ENCODE data around the gene MAP3K4.

Gene MAP3K4

DNA sequence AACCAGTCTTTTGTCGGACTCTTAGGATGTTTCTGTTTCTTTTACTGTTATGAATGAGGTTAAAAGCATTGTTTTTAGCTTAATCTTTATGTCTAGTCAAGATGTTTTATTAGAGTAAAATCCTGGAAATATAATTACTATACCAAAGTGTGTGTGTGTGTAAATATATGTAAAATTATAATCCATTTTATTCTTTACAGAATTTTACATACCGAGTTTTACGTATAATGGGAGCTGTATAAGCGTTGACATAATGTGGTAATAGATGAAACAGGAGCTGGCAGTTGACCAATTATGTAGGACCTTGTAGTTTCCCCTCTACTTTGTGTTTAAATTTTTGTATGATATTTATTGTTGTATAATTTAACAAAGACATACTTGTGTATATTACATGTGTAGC is 16.7 kb downstream of the MAP3K4 start:
- DNase-seq: no peak

DNA sequence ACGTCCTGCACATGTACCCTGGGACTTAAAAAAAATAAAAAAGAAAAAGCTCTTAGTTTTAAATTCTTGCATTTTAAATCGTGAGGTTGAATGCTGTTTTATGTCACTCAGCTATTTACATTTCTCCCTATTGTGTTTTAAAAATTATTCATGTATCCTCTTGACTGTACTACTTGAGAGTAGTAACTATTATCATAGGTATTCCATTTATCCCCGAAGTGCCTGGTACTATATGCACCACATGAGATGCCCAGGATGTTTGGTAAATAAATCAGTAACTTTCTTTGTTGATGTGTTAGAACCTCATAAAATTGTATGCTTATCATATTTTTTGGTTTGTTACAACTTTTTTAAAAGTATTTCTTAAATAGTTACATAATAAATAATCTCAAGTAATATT is 18.4 kb downstream of the MAP3K4 start:
- no peak for DNase-seq

DNA sequence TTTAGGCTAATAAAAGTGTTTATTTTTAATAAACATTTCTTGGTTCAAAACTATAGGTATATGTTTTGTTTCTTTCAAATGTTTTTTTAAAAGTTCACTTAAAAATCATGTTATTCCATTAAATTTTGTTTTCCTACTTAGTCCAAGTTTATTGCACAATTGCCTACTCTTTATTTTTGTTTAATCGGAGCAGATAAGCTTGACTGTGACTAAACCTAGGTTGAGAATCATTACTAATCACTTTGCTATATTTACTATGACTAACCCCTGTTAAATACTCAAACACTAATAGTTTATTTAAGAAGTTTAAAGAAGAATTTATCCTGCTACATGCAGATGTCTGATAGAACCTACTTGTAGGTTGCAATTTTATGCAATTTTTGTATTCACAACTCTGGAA is 18.8 kb downstream of the MAP3K4 start:
- no peak for DNase-seq

DNA sequence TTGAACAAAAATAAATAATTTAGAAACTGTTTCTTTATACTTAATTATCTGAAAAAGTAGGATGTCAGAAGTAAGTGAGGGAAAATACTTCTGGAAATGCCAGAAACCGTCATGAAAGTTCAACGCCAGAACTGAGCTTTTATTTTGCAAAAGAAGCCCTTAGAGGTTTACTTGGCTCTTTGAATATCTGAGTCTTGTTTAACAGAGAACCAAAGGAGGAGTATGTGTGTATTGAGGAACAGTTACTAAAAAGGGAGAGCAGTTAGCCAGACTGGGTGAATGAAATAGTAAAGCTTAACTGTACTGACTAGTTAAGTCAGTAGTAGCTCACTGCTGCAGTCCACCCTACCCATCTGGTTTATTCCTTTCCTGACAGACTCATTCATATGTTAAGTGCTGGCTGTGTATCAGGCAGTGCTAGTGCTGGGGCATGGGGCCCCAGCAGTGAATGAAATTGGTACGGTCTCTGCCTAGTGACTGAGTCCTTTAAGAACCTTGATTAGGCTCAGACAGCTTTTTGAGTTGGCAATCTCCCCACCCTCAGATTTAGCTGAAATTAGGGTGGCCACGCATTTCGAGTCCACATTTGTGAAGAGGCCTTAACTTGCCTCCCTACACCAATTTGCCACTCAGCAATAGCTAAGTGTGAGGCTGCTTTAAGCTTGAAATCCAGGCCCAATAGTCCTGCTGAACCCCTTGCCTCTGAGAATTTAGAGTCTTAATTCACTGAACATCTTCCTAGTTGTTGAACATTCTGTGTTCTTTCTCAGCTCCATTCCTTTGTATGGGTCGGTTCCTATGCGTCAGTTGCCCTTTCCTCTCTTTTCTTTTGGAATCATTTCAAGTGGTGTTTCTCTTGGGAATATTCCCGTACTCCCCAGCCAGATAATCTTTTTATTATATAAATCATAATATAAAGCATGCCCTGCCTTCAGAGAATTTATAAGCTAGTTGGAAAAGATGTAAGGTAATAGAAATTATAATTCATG is 20.2 kb downstream of the MAP3K4 start:
- DNase-seq: no peak

DNA sequence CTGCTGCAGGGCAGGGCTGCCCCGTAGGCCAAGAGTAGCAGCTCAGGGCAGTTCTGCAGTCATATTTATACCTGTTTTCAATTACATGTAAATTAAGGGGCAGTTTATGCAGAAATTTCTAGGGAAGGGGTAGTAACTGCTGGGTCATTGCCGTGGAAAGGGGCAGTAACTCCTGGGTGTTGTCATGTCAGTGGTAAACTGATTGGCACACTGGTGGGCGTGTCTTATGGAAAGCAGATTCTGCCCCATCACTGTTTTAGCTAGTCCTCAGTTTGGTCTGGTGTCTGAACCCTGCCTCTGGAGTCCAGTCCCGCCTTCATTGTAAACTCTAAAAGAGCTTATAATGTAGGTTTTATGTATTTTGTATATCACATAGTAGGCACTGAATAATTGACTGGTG is 22.1 kb downstream of the MAP3K4 start:
- peak in 1 of 2 donors; percentile 1 for DNase-seq

DNA sequence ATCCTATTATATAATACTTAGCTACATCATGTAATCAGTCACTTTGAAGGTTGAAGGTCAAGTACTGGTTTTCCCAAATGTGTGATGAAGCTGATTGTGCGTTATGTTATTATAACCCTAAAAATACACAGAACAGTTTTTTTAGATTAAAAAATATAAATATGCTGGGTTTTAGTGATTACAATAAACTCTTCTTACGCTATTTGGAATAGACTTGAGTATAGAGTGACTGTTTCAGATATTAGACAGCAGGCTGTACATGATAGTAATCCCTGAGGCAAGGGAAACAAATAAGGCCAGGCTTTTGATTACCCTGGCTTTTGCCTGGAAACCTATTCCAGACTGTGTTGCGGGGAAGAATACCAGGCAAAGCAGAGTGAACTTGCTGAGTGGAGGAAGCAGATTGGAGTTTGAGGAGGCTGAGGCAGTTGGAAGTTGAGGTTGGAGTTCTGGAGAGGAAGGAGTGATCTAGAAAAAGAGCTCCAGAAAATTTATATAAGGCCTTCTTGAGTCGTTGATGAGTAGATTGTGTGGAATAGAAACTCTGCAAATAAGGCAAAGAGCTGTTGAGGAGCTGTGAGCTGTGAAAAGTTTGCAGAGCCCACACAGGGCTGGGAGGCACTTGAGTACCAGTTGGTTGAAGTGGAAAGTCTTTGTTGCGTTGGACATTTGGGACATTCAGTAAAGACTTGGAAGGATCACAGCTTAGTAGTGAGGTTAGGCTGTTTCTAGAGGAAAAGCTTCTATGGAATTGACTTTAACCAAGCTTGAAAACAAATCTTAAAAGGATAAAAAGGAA is 26.4 kb downstream of the MAP3K4 start:
- DNase-seq: no peak

DNA sequence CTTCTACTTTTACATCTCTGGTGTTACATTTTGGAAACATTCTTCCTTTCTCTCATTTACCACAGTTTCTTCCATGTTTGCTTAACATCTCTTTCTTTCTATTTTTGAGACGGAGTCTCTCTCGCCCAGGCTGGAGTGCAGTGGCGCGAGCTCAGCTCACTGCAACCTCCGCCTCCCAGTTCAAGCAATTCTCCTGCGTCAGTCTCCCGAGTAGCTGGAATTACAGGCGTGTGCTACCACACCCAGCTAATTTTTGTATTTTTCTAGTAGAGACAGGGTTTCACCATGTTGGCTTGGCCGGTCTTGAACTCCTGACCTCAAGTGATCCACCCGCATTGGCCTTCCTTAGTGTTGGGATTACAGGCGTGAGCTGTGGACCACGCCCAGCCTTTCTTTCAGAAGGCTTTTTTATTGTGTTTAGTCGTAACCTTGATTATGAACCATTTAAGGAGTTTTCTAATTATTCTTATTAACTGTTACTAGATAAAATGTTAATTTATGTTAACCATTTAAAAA is 27.8 kb downstream of the MAP3K4 start:
- DNase-seq: no peak

DNA sequence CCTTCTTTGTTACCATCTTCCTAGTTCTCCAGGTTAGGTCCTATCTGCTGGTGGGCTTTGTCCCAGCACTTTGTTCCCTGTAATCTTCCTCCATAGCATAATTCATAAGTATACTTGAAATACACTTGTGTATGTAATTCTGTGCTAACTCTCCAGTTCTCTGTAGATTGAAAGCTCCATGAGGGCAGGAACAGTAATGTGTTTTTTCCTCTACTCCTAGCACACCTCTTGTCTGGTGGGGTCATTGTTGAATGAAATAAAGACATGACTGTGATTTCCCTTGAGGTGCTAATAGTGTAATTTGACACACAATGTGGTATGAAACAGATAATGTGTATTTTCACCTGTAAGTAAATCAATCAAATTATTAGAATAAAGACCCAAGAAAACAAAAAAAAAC is 30.0 kb downstream of the MAP3K4 start:
- DNase-seq: no peak

DNA sequence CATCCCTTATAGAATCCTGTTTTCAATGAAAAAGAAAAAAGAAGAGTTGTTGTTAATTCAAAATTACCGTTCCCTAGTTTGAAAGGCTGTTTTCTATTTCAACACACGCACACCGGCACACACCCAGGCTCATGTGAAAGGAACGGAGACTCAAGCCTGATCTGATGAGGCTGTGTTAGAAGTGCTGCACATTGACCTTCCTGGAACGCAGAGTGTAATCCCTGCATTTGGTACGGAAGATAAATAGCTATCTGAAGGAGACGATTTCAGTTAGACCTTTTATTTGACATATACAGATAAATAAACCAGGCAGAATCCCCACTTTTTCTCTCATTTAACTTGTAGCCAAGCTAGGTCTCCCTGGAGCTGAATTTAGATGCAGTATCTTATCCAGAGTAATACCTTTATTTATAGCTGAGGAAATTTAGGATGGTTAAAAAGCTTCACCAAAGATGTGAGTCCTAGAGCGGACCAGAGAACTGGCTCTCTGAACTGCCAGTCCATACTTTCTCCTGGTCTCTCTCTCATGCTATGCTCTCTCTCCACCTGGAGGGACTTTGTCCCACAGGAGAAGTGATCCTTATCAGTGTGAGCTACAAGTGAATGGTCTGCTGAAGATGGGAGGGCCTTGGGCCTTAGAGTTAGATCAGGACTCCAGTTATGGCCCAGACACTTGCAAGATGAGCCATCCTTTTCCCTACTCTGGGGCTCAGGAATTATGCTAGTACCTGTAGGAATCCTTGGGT is 30.6 kb downstream of the MAP3K4 start:
- DNase-seq: no peak

DNA sequence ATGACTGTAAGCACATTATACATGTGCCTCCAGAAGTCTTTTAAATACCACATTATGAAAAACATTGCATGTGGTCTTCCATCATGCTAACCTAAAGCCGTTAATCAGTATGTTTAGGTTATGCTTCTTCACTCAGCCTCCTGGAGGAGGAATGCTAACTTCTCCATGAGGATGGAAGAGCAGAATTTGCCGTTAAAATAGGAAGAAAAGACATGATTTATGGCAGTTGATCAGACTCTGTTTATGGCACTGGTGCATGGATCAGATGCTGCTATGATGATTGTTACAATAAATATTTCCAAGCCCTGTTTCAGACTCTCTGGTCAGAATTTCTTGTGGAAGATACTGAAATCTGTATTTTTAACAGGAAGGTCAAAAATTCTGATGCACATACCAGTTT is 31.7 kb downstream of the MAP3K4 start:
- DNase-seq: no peak

DNA sequence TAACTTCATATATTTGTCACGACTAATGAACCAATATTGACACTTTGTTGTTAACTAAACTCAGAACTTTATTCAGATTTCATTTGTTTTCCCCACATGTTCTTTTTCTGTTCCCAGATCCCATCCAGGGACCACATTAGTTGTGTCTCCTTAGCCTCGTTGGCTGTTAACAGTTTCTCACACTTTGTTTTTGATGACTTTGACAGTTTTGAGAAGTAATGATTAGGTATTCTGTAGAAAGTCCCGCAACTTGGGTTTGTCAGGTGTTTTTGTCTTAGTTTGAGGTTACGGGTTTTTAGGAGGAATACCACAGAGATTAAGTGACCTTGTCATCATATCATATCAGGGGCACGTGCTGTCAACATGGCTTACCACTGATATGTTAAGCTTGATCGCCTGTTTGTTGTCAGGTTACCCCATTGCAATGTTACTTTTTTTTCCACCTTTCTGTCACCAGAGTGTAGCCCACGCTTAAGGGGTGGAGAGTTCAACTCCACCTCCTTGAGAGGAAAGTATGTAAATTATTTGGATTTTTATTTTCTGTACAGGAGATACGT is 32.9 kb downstream of the MAP3K4 start:
- no peak for DNase-seq

DNA sequence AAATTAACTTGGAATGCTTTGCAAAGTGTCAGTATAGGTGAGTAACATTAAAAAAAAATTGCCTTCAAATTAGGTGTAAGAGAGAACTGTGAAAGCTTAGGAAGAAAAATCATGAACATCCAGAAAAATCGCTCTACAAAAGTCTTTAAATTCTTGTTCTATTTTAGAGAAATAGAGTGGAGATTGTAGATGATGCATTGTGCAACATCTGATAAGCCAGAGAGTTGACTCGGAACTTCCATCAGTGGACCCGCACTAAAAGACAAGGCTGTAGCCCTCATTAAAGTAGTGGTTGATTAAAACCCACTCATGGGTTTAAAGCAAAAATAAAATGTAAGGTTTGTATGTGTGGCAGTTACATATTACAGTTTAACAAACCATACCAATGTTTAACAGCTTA is 35.8 kb downstream of the MAP3K4 start:
- no peak for DNase-seq

DNA sequence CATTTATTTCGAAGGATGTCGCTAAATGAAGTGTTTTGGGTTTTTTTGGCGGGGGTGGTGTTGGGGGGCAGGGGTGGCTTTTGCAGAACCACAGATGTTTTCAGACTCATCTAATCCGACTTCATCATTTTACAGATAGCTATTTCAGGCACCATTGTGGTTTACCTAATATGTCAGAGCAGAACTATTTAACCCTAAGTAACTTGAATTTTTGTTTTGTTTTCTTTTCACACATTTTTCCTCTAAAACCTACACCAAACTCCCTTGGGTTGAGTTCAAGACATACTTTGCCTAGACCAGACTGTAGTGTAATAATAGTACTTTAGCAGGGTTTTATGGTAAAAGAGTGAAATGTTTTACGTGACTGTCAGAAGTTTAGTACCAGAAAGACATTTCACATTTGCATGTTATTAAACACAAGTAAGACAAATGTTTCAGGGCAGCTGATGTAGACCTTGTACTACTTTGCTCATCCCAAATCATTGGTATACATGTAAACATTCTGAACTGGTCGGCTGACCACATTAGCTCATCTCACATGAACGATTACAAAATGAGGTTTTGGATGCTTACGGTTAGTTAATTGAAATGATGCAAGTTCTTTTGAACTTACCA is 37.7 kb downstream of the MAP3K4 start:
- no peak for DNase-seq

DNA sequence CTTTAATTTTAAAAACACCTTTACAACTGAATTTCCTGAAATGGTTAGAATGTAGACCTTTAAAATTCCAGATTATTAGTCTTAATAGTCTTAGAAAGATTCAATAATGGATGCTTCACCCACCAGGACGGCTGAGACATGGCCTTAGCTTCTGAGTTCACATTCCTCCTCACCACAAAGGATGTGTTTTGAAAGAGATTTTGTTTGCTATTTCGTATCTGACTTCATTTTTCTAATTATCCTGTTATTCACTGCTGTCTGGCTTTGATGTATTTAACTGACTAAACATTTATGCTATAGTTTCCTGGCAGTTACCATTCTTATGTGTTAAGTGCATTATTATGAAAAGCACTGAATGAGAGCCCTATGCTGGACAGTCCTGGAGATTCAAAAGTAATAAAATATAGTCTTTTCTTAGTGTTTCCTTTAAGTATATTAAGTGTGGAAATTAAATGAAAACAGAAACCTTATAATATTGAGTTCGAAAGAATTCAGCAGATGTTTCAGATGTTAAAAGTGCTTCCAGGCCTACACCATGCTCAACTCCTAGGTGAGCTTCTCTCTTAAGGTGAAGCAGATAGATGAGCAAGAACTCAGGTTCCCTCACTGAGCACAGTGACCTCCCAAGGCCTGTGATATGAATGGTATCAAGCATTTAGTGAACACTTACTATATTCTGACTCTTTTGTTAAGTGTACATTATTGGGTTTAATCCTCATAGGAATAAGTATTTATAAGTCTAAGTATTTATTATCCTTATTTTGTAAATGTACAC is 40.3 kb downstream of the MAP3K4 start:
- no peak for DNase-seq

DNA sequence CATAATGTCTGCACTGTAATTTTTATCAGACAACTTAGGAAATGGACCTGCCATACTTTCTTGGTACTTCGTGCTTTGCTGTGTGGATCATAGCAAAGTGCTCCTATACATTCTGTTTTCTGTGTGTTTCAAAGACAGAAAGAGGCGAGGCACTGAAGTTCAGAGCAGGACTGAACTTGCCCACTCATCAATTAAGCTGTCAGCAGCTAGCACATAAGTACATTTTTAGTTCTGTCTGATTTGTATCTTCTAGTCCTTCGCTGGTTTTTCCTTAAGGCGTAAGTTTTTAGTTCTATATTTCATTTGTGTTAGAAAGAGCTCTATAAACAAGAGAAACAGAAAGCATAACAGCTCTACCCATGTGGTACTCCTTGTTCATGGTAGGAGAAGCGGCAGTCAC is 42.1 kb downstream of the MAP3K4 start:
- DNase-seq: no peak

DNA sequence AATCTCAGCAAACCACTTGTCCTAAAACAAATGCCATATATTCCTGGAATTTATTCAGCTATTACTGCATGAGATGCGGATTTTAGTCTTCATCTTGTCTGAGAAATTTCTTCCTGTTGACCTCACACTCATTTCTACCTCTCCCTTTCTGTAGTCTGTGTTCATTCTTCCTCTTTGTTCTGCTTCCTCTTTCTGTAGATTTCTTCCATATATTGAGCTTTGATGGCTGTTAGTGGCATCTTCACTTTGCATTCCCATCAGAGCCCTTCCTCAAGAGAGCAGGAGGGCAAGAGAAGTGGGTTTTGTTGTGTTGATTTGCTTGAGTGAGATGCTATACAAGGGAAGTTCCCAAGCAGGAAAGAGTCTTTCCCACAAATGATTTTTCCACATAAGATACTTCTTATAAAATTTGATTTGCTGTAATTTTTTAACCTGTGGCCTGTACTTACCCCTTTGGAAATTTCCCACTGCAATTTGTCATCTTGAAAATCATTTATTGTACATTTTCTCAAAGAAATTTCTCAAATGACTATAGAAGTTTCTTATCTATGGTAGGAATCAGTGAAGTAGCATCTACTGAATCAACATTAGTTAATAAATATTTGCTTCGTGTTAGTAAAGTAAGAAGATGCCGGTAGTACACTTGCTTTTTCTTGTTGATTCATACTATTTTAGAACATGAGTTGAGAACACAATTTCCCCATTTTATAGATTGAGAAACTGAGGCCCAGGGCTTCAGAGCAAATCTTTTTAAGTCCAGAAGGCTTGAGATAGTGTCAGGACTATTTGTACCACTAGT is 43.8 kb downstream of the MAP3K4 start:
- no peak for DNase-seq

DNA sequence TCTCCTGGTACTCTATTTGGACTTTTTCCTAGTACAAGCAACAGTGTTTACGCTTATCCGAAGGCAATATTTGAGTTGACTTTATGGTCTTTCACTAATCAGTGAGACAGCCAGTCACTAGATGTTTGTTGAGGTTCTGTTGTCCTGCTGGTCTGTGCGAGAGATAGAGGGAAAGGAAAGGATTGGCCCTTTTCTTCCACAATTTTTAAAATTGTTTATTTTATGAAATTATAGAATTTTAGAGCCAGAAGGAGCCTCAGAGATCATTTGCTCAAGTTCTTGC is 44.4 kb downstream of the MAP3K4 start:
- no peak for DNase-seq

DNA sequence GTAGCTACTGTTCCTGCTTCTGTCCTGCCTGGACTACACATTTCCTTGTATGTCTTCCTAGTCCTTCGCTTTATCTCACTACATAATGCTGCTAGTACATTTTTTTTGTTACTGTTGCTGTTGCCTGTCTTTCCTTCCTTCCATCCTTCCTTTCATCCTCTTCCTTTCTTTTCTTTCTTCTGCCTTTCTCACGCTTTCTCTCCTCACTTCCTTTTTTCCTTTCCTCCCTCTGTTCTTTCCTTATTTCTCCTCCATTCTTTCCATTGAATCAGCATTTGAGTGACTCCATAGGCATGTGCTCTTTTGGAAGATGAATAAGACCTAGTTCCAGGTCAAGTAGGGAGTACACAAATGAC is 46.3 kb downstream of the MAP3K4 start:
- no peak for DNase-seq

DNA sequence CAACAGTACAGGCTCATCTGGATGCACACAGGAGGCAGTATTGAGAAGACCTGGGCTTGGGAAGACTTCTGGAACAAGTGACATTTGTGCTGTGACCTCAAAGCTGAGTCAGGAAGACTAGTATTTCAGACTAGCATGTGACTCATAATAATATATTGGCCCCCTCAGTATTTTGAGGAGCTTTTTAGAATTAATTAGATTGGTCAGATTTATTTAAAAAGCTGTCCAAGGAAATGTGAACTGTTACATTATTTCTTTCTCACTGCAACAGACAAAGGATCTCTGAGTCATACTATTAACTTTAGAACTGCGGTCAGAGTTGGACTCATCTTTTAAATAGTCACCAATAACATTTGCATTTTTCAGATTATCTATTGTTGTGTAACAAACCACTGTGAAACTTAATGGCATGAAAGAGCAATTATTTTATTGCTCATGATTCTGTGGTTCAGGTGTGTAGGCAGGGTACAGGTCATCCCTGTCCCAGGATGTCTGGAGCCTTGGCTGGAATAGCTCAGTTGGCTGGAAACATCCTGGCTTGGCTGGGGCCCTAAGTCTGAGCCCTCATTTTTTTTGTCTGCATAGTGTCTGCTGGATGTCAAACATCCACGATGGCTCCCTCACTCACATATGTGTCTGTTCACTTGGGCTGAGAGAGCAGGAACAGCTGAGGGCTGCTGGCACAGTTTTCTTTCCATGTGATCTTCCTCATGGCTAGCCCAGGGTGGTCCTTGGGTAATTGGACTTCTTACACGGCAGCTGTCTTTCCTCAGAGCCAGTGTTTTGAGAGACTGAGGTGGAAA is 46.9 kb downstream of the MAP3K4 start:
- DNase-seq: no peak

DNA sequence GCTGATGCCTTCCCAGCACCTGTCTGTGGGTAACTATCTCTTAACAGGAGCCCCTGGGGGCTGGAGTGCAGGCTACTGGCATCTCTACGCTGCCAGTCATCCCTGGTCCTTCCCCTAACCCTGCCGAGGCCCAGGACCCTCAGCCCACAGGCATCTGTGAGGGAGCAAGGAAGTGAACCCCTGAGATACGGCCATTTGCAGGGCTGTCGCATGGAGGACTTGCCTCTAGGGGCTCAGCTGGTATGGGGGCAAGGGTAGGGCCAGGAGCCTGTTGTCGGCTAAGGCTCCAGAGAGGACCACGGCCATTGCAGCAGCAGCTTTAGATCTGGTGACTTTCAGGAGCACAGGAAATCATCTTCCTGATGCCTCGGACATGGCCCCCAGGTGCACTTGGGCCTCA is 49.7 kb downstream of the MAP3K4 start:
- DNase-seq: no peak
